ENCODE results near the gene TNFAIP2. TPM values are rescaled to one million over a fixed set of nuclear protein-coding genes. Genes with fewer than 3 reads are reported as not detected.

The TNFAIP2 gene
- total RNA-seq, 1 donor from 2014 or later, result 82.7 TPM

- H3K36me3 ChIP-seq, result no peaks in the 10 kb centered on the region
- H3K4me1 ChIP-seq, result peaks cover 26% of the 10 kb centered on the region
- peaks cover 7% of the 10 kb centered on the region for H3K27me3 ChIP-seq
- TF ChIP-seq POLR2A (IDR thresholded peaks at IDR 0.05) (no peak), POLR2AphosphoS5 (IDR thresholded peaks at IDR 0.05; ENCODE audit: insufficient read depth in 1 of 2, low read depth in 1 of 2) (no peak)
- TF ChIP-seq, protein P1, sequence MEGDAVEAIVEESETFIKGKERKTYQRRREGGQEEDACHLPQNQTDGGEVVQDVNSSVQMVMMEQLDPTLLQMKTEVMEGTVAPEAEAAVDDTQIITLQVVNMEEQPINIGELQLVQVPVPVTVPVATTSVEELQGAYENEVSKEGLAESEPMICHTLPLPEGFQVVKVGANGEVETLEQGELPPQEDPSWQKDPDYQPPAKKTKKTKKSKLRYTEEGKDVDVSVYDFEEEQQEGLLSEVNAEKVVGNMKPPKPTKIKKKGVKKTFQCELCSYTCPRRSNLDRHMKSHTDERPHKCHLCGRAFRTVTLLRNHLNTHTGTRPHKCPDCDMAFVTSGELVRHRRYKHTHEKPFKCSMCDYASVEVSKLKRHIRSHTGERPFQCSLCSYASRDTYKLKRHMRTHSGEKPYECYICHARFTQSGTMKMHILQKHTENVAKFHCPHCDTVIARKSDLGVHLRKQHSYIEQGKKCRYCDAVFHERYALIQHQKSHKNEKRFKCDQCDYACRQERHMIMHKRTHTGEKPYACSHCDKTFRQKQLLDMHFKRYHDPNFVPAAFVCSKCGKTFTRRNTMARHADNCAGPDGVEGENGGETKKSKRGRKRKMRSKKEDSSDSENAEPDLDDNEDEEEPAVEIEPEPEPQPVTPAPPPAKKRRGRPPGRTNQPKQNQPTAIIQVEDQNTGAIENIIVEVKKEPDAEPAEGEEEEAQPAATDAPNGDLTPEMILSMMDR (IDR thresholded peaks at IDR 0.05), result no peak
- no peak overlapping the region for H3K27ac ChIP-seq
- H3K4me3 ChIP-seq, result no peak overlapping the region
- no peak for DNase-seq (ENCODE audit: extremely low spot score in 2 of 2)
- H3K9me3 ChIP-seq, result no peaks in the 10 kb centered on the region
- intact Hi-C loops (cut with DNase I), result no loop called here
These were observed 25.0 kb upstream of the TNFAIP2 start for GRCh38 chr14:103097994-103098957.

GRCh38 chr14:103099081-103099732 lies 24.1 kb upstream of the TNFAIP2 start:
- TF ChIP-seq POLR2A (IDR thresholded peaks at IDR 0.05), result no peak
- TF ChIP-seq POLR2AphosphoS5 (IDR thresholded peaks at IDR 0.05; ENCODE audit: insufficient read depth in 1 of 2, low read depth in 1 of 2), result no peak
- TF ChIP-seq, protein P1 (IDR thresholded peaks at IDR 0.05), result no peak
- H3K9me3 ChIP-seq, result no peaks in the 10 kb centered on the region
- peaks cover 16% of the 10 kb centered on the region for H3K27me3 ChIP-seq
- peaks cover 30% of the 10 kb centered on the region for H3K4me1 ChIP-seq
- DNase-seq (ENCODE audit: extremely low spot score in 2 of 2), result no peak
- no peak overlapping the region for H3K4me3 ChIP-seq
- intact Hi-C loops (cut with DNase I), result no loop called here
- H3K36me3 ChIP-seq, result no peaks in the 10 kb centered on the region
- H3K27ac ChIP-seq, result no peak overlapping the region

GRCh38 chr14:103099733-103100280 lies 23.5 kb upstream of the TNFAIP2 start:
- H3K36me3 ChIP-seq, result no peaks in the 10 kb centered on the region
- DNase-seq (ENCODE audit: extremely low spot score in 2 of 2), result no peak
- TF ChIP-seq POLR2AphosphoS5 (IDR thresholded peaks at IDR 0.05; ENCODE audit: insufficient read depth in 1 of 2, low read depth in 1 of 2) (no peak), POLR2A (IDR thresholded peaks at IDR 0.05) (no peak)
- TF ChIP-seq, protein P1 (IDR thresholded peaks at IDR 0.05), result no peak
- H3K27ac ChIP-seq, result no peak overlapping the region
- no peak overlapping the region for H3K4me3 ChIP-seq
- intact Hi-C loops (cut with DNase I), result loop anchor here (5.0 kb wide), 1 partner anchor 87 kb away; no protein-coding TSS in a partner anchor
- H3K4me1 ChIP-seq, result peaks cover 30% of the 10 kb centered on the region
- H3K9me3 ChIP-seq, result no peaks in the 10 kb centered on the region
- peaks cover 22% of the 10 kb centered on the region for H3K27me3 ChIP-seq

DNA sequence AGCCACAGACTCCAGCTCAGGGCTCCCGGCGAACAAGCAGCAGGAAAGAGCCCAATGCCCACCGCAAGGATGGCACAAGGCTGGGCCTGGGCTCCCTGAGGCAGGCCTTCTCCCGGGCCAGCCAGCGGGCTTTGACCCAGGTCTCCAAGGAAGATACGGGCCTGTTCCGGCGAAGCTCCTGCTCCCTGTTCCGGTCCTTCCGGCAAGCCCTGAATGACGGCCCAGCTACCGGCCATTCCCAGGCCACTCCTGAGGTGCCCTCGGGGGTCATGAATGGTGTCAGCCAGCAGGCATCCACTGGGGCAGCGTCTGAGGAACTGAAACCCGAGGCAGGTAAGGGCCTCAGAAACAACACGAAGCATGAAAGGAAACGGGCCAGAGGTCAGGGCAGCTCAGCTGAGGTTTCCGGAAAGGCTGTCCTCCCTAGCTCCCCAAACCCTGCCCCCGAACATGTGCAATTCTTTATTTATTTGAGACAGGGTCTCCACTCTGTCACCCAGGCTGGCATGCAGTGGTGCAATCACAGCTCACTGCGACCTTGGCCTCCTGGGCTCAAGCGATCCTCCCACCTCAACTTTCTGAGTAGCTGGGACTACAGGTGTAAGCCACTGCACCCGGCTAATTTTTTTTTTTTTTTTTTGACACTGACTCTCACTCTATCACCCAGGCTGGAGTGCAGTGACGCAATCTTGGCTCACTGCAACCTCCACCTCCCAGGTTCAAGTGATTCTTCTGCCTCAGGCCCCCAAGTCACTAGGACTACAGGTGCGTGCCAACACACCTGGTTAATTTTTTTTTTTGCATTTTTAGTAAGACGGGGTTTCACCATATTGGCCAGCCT lies 22.8 kb upstream of the TNFAIP2 start:
- H3K27ac ChIP-seq, result no peak overlapping the region
- intact Hi-C loops (cut with DNase I), result loop anchor here (5.0 kb wide), 1 partner anchor 87 kb away; no protein-coding TSS in a partner anchor

More for the DNA sequence above, 22.8 kb upstream of the TNFAIP2 start:
- Histone ChIP-seq H3K4me1 (peaks cover 35% of the 10 kb centered on the region), H3K4me3 (no peak overlapping the region), H3K36me3 (no peaks in the 10 kb centered on the region), H3K9me3 (no peaks in the 10 kb centered on the region), H3K27me3 (peaks cover 25% of the 10 kb centered on the region)
- TF ChIP-seq POLR2AphosphoS5 (IDR thresholded peaks at IDR 0.05; ENCODE audit: insufficient read depth in 1 of 2, low read depth in 1 of 2), result no peak
- no peak for TF ChIP-seq POLR2A (IDR thresholded peaks at IDR 0.05)
- TF ChIP-seq, protein P1 (IDR thresholded peaks at IDR 0.05), result no peak
- DNase-seq (ENCODE audit: extremely low spot score in 2 of 2), result no peak
